Keratinocyte (primary cell): ENCODE measurements around the gene DHRSX. TPM values are rescaled to one million over a fixed set of nuclear protein-coding genes. Genes with fewer than 3 reads are reported as not detected.
"Not testable (repeated sequence)": the region's sequence is repeated elsewhere in the genome, so short reads cannot be mapped to it uniquely, and the experiment has no call there.

Source experiments
- DNase-seq: peaks from one replicate; pipeline ENCODE4 v3.0.0-alpha.2; 2011; ENCODE audit warnings: low read depth, missing footprints, low spot score
- FAIRE-seq: peaks from 2 replicates; lab custom pipeline; 2011; peaks lifted over from hg19 to GRCh38; lab: Jason Lieb, UNC
- H2AFZ ChIP-seq: 2 replicates; pipeline ENCODE4 v1.6.0; 2012; ENCODE audit warnings: low read length, control low read depth, inconsistent platforms; ENCODE audit not compliant: control insufficient read depth
- H3K27ac ChIP-seq: 2 replicates; pipeline ENCODE4 v1.5.1; 2011; ENCODE audit warnings: low read length; ENCODE audit not compliant: control insufficient read depth, insufficient read depth
- H3K27me3 ChIP-seq: 3 replicates; pipeline ENCODE4 v1.6.0; 2011; ENCODE audit warnings: low read length; ENCODE audit not compliant: control insufficient read depth, insufficient read depth; ENCODE audit errors: extremely low read depth
- H3K36me3 ChIP-seq, 2 experiments: 2 replicates in 1 of 2; 3 replicates in 1 of 2; pipeline ENCODE4 v1.5.1; 2011; ENCODE audit warnings: low read length in 2 of 2, mild to moderate bottlenecking in 1 of 2; ENCODE audit not compliant: control insufficient read depth in 2 of 2, insufficient read depth in 2 of 2; ENCODE audit errors: extremely low read depth in 1 of 2
- H3K4me1 ChIP-seq: 3 replicates; pipeline ENCODE4 v1.5.1; 2011; ENCODE audit warnings: low read length; ENCODE audit not compliant: control insufficient read depth, insufficient read depth; ENCODE audit errors: extremely low read depth
- H3K4me2 ChIP-seq: 3 replicates; pipeline ENCODE4 v1.6.0; 2011; ENCODE audit warnings: low read depth, low read length; ENCODE audit not compliant: control insufficient read depth, insufficient read depth; ENCODE audit errors: extremely low read depth
- H3K4me3 ChIP-seq, 3 experiments: fragments of 200-600 bp in 1 of 3; sonication (generic) in 1 of 3; 2 replicates in 2 of 3; 3 replicates in 1 of 3; pipeline ENCODE4 v1.5.1; 2011 to 2016; ENCODE audit warnings: low read length in 3 of 3, mild to moderate bottlenecking in 3 of 3, control low read depth in 2 of 3, inconsistent platforms in 1 of 3, low read depth in 1 of 3, mixed read lengths in 1 of 3, mixed run types in 1 of 3, moderate library complexity in 1 of 3; ENCODE audit not compliant: control insufficient read depth in 2 of 3, insufficient read depth in 2 of 3; ENCODE audit errors: extremely low read depth in 1 of 3
- H3K79me2 ChIP-seq: 2 replicates; pipeline ENCODE4 v1.6.0; 2012; ENCODE audit warnings: low read length; ENCODE audit not compliant: control insufficient read depth, insufficient read depth
- H3K9ac ChIP-seq: 3 replicates; pipeline ENCODE4 v1.6.0; 2011; ENCODE audit warnings: low read length; ENCODE audit not compliant: control insufficient read depth, insufficient read depth; ENCODE audit errors: extremely low read depth
- H3K9me1 ChIP-seq: 3 replicates; pipeline ENCODE4 v1.6.0; 2011; ENCODE audit warnings: low read length; ENCODE audit not compliant: control insufficient read depth, insufficient read depth; ENCODE audit errors: extremely low read depth
- H3K9me3 ChIP-seq: 2 replicates; pipeline ENCODE4 v1.5.1; 2012; ENCODE audit warnings: low read depth, low read length; ENCODE audit not compliant: control insufficient read depth
- H4K20me1 ChIP-seq: 3 replicates; pipeline ENCODE4 v1.6.0; 2011; ENCODE audit warnings: low read length; ENCODE audit not compliant: control insufficient read depth, insufficient read depth; ENCODE audit errors: extremely low read depth
- EZH2 ChIP-seq: IDR thresholded peaks from one replicate; pipeline ENCODE4 v1.6.1; 2012; ENCODE audit warnings: inconsistent platforms, mild to moderate bottlenecking, low read length, moderate library complexity
- dilution Hi-C: fragments of 300-500 bp; cut with MboI; formaldehyde crosslinking; loops from one replicate; pipeline ENCODE4 v1.7.0; 2020; ENCODE audit warnings: low sequenced_read_pairs; ENCODE audit not compliant: extremely low pct_ligation_motif_present
- polyA plus RNA-seq, 5 experiments: library from polyadenylated mRNA; depleted of rRNA in 3 of 5; stranded (reverse) in 3 of 5; stranded (forward) in 1 of 5; unstranded in 1 of 5; fragments of >200 nt; gene quantifications; 1 replicate in 1 of 5; 2 replicates in 3 of 5; 3 replicates in 1 of 5; pipeline versions ENCODE4 v1.2.1 to v1.2.3, GENCODE V29; 2011 to 2012; ENCODE audit warnings: missing spikeins in 2 of 5, low read depth in 1 of 5, low replicate concordance in 1 of 5
- TF ChIP-seq, protein P1 (sequence below), 3 experiments: IDR thresholded peaks in 1 of 3; conservative IDR thresholded peaks in 1 of 3; optimal IDR thresholded peaks in 1 of 3; 2 replicates in 2 of 3; 3 replicates in 1 of 3; pipeline versions ENCODE3 to v1.5.1; 2011; ENCODE audit warnings: low read length in 3 of 3, mild to moderate bottlenecking in 3 of 3, moderate library complexity in 2 of 3, control low read depth in 1 of 3, inconsistent platforms in 1 of 3; ENCODE audit not compliant: insufficient read depth in 2 of 3; ENCODE audit errors: extremely low read depth in 1 of 3

DHRSX gene
- polyA plus RNA-seq, 1 donor (not counting 4 experiments of a cell fraction or from before 2014, with no cell fraction given), result 20.4 TPM

DNA sequence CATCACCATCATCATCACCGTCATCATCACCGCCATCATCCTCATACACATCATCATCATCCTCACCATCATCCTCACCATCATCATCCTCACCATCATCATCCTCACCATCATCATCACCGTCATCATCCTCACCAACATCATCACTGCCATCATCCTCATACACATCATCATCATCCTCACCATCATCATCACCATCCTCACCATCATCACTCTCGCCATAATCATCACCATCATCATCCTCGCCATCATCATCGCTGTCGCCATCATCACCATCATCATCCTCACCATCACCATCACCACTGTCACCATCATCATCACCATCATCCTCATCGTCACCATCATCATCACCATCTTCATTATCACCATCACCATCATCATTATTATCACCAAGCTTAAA, 19.8 kb upstream of the DHRSX start:
- H3K9ac ChIP-seq, result no peak overlapping the region
- no peak for DNase-seq
- no peak overlapping the region for H3K4me2 ChIP-seq
- no peak overlapping the region for H2AFZ ChIP-seq
- H3K4me1 ChIP-seq, result no peaks in the 10 kb centered on the region
- no peak overlapping the region for H3K4me3 ChIP-seq
- H3K36me3 ChIP-seq, result no peaks in the 10 kb centered on the region
- no peaks in the 10 kb centered on the region for H3K79me2 ChIP-seq
- no peak overlapping the region for H3K27ac ChIP-seq
- no peaks in the 10 kb centered on the region for H4K20me1 ChIP-seq
- no peak for TF ChIP-seq EZH2
- TF ChIP-seq, protein P1, sequence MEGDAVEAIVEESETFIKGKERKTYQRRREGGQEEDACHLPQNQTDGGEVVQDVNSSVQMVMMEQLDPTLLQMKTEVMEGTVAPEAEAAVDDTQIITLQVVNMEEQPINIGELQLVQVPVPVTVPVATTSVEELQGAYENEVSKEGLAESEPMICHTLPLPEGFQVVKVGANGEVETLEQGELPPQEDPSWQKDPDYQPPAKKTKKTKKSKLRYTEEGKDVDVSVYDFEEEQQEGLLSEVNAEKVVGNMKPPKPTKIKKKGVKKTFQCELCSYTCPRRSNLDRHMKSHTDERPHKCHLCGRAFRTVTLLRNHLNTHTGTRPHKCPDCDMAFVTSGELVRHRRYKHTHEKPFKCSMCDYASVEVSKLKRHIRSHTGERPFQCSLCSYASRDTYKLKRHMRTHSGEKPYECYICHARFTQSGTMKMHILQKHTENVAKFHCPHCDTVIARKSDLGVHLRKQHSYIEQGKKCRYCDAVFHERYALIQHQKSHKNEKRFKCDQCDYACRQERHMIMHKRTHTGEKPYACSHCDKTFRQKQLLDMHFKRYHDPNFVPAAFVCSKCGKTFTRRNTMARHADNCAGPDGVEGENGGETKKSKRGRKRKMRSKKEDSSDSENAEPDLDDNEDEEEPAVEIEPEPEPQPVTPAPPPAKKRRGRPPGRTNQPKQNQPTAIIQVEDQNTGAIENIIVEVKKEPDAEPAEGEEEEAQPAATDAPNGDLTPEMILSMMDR (optimal IDR thresholded peaks at IDR 0.05 in 1 of 3, IDR thresholded peaks at IDR 0.05 in 1 of 3, conservative IDR thresholded peaks at IDR 0.05 in 1 of 3; ENCODE audit: extremely low read depth in 1 of 3, insufficient read depth in 2 of 3, low read length in 3 of 3), result no peak
- dilution Hi-C loops, result no loop called here
- H3K9me1 ChIP-seq, result no peaks in the 10 kb centered on the region
- peaks cover 3% of the 10 kb centered on the region for H3K9me3 ChIP-seq
- H3K27me3 ChIP-seq, result no peaks in the 10 kb centered on the region
- no peak for FAIRE-seq

- H3K36me3 ChIP-seq, H3K27me3 ChIP-seq, H3K9me1 ChIP-seq, H3K27ac ChIP-seq, H4K20me1 ChIP-seq, H3K4me1 ChIP-seq, H3K4me2 ChIP-seq, H3K9ac ChIP-seq, DNase-seq, H3K4me3 ChIP-seq, FAIRE-seq, H3K9me3 ChIP-seq, H2AFZ ChIP-seq, dilution Hi-C loops, H3K79me2 ChIP-seq: not testable (repeated sequence)
Measured at GRCh38 chrX:2519638-2520037, 18.9 kb upstream of the DHRSX start.

GRCh38 chrX:2517055-2517454, 16.3 kb upstream of the DHRSX start:
- Histone ChIP-seq H3K36me3 (no peaks in the 10 kb centered on the region), H3K4me2 (no peak overlapping the region), H3K9me1 (no peaks in the 10 kb centered on the region), H2AFZ (no peak overlapping the region), H3K79me2 (no peaks in the 10 kb centered on the region), H3K4me3 (no peak overlapping the region), H3K4me1 (no peaks in the 10 kb centered on the region), H3K27me3 (no peaks in the 10 kb centered on the region), H3K9me3 (peaks cover 3% of the 10 kb centered on the region), H4K20me1 (no peaks in the 10 kb centered on the region), H3K9ac (no peak overlapping the region), H3K27ac (no peak overlapping the region)
- FAIRE-seq, result no peak
- dilution Hi-C loops, result no loop called here
- no peak for DNase-seq
- no peak for TF ChIP-seq EZH2
- TF ChIP-seq, protein P1 (optimal IDR thresholded peaks at IDR 0.05 in 1 of 3, IDR thresholded peaks at IDR 0.05 in 1 of 3, conservative IDR thresholded peaks at IDR 0.05 in 1 of 3; ENCODE audit: extremely low read depth in 1 of 3, insufficient read depth in 2 of 3, low read length in 3 of 3), result no peak
